Measurements from ENCODE around the gene ASTL.

DNA sequence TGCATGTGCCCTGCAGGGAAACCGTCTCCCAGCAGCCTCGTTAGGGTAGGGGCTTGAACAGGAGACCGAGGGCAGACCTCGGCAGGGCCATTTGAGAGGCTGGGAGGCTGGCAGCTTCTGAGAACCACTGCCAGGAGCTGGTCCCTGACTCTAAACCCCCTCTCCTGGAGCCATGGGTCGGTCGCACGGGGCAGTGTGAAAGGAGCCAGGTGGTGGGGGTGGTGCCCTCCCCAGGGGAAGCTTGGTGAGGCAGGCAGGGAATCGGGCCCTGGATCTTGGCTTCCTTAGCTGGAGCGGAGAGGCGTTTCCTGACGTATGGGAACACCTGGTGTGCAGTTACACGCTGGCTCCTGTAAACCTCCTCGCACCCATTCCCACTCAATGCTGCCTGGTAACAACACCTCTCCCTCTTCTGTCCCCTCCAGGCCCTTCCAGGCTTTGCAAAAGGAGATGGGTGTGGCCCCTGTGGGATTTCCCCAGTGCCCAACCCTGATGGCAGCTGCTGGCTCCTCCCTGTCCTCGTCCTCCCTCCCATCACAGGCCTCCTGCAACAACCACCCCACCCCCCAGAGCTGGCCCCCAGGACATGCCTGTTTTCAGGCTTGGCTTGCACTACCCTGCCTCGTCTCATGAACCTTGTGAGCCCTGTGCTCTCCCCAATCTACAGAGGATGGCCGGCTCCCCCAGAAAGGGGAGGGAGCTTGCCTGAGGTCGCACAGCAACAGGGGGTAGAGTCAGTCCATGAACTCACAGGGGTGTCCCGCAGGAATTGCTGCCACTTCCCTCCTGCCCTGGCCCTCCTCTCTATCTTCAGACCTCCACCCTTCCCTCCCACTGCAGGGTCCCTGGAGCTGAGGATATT, 46.4 kb downstream of the ASTL start:
- TF ChIP-seq POLR2AphosphoS5 (IDR thresholded peaks at IDR 0.05; ENCODE audit: low read depth, low read length) (no peak), MYNN (CRISPR knock-in tag; IDR thresholded peaks at IDR 0.05; ENCODE audit: low read depth) (no peak)
